ENCODE measurements around the gene GGA2.
"Not testable (repeated sequence)": the region's sequence is repeated elsewhere in the genome, so short reads cannot be mapped to it uniquely, and the experiment has no call there.

GRCh38 chr16:23462994-23463393, 47.3 kb downstream of the GGA2 start:
- not testable (repeated sequence) for TF ChIP-seq POLR2A, CTCF (IDR thresholded peaks at IDR 0.05)
- TF ChIP-seq POLR2AphosphoS5 (IDR thresholded peaks at IDR 0.05) = peak in 1 of 3 donors; percentile 27
